Osteoblast (primary cell): ENCODE data around the gene PRMT3. TPM values are rescaled to one million over a fixed set of nuclear protein-coding genes. Genes with fewer than 3 reads are reported as not detected.

Experiments used
- DNase-seq: peaks from one replicate; pipeline ENCODE4 v3.0.0; 2011; ENCODE audit warnings: low spot score, mixed read lengths; ENCODE audit not compliant: insufficient read length; ENCODE audit errors: missing footprints
- H2AFZ ChIP-seq: 2 replicates; pipeline ENCODE4 v1.6.0; 2011; ENCODE audit warnings: mild to moderate bottlenecking, low read length
- H3K27ac ChIP-seq: 2 replicates; pipeline ENCODE4 v1.5.1; 2011; ENCODE audit warnings: mild to moderate bottlenecking, low read depth, low read length, moderate library complexity
- H3K27me3 ChIP-seq: 2 replicates; pipeline ENCODE4 v1.6.0; 2012; ENCODE audit warnings: mild to moderate bottlenecking, control low read depth, inconsistent platforms, low read length, moderate library complexity; ENCODE audit not compliant: insufficient read depth
- H3K36me3 ChIP-seq: 2 replicates; pipeline ENCODE4 v1.5.1; 2011; ENCODE audit warnings: mild to moderate bottlenecking, low read length, control low read depth, moderate library complexity; ENCODE audit not compliant: insufficient read depth
- H3K4me1 ChIP-seq: 2 replicates; pipeline ENCODE4 v1.5.1; 2011; ENCODE audit warnings: mild to moderate bottlenecking, low read length, control low read depth, moderate library complexity; ENCODE audit not compliant: insufficient read depth
- H3K4me2 ChIP-seq: 2 replicates; pipeline ENCODE4 v1.6.0; 2011; ENCODE audit warnings: mild to moderate bottlenecking, low read length; ENCODE audit not compliant: insufficient read depth
- H3K4me3 ChIP-seq: fragments of 200-600 bp; sonication (generic); 3 replicates; pipeline ENCODE4 v1.5.1; 2012; ENCODE audit warnings: mild to moderate bottlenecking, low read length, inconsistent platforms; ENCODE audit not compliant: insufficient read depth
- H3K79me2 ChIP-seq: 2 replicates; pipeline ENCODE4 v1.6.0; 2012; ENCODE audit warnings: mild to moderate bottlenecking, low read length, control low read depth, inconsistent platforms; ENCODE audit not compliant: insufficient read depth
- H3K9me3 ChIP-seq: 2 replicates; pipeline ENCODE4 v1.5.1; 2011; ENCODE audit warnings: low read depth, low read length, control low read depth
- H4K20me1 ChIP-seq: 2 replicates; pipeline ENCODE4 v1.6.0; 2012; ENCODE audit warnings: mild to moderate bottlenecking, low read length, control low read depth; ENCODE audit not compliant: insufficient read depth
- CTCF ChIP-seq: IDR thresholded peaks from 2 replicates; pipeline ENCODE4 v1.5.1; 2011; ENCODE audit warnings: mild to moderate bottlenecking, low read depth, low read length, moderate library complexity; ENCODE audit errors: extremely low read depth
- total RNA-seq: library from RNA; depleted of rRNA; stranded (reverse); fragments of >200 nt; gene quantifications from 2 replicates; pipeline ENCODE4 v1.2.3, GENCODE V29; 2012

Gene PRMT3
- total RNA-seq, 1 donor = 20.6 TPM

- no peaks in the 10 kb centered on the region for H4K20me1 ChIP-seq
- H2AFZ ChIP-seq = no peak overlapping the region
- H3K27me3 ChIP-seq = no peaks in the 10 kb centered on the region
- DNase-seq = no peak
- H3K4me3 ChIP-seq = no peak overlapping the region
- TF ChIP-seq CTCF = no peak
- no peaks in the 10 kb centered on the region for H3K36me3 ChIP-seq
- H3K4me2 ChIP-seq = no peak overlapping the region
- H3K27ac ChIP-seq = no peak overlapping the region
- no peaks in the 10 kb centered on the region for H3K79me2 ChIP-seq
- no peaks in the 10 kb centered on the region for H3K9me3 ChIP-seq
- H3K4me1 ChIP-seq = no peaks in the 10 kb centered on the region
Observed at GRCh38 chr11:20501252-20501651, 113.7 kb downstream of the PRMT3 start.

DNA sequence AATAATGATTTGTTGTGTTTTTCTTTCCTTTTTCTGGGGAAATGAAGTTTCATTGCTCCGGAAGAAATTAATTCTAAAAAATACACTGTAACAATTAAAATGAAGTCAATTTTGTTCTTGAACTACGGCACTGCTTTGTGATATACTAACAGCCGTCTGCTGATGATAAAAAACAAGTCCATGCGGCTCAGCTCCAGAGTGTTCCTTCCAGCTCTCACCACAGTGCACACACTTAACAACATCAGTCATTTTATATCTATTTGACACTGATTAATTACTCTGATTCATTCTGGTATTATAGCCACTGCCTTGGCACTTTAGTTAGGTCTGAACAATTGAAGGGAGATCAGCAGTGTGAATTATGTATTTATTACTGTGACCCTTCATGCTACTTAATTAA is 114.5 kb downstream of the PRMT3 start:
- Histone ChIP-seq H3K4me1 (no peaks in the 10 kb centered on the region), H3K4me3 (no peak overlapping the region), H3K27ac (no peak overlapping the region), H3K9me3 (no peaks in the 10 kb centered on the region), H3K4me2 (no peak overlapping the region), H4K20me1 (no peaks in the 10 kb centered on the region), H2AFZ (no peak overlapping the region), H3K27me3 (no peaks in the 10 kb centered on the region), H3K36me3 (no peaks in the 10 kb centered on the region), H3K79me2 (no peaks in the 10 kb centered on the region)
- DNase-seq = no peak
- no peak for TF ChIP-seq CTCF

- H4K20me1 ChIP-seq = no peaks in the 10 kb centered on the region
- H2AFZ ChIP-seq = no peak overlapping the region
- H3K4me3 ChIP-seq = no peak overlapping the region
- no peaks in the 10 kb centered on the region for H3K36me3 ChIP-seq
- no peaks in the 10 kb centered on the region for H3K9me3 ChIP-seq
- no peak overlapping the region for H3K4me2 ChIP-seq
- H3K27ac ChIP-seq = no peak overlapping the region
- H3K4me1 ChIP-seq = no peaks in the 10 kb centered on the region
- DNase-seq = no peak
- no peaks in the 10 kb centered on the region for H3K27me3 ChIP-seq
- H3K79me2 ChIP-seq = no peaks in the 10 kb centered on the region
- TF ChIP-seq CTCF = no peak
Observed at GRCh38 chr11:20511982-20512381, 124.5 kb downstream of the PRMT3 start.

GRCh38 chr11:20512869-20513268 is 125.4 kb downstream of the PRMT3 start:
- TF ChIP-seq CTCF = no peak

More at GRCh38 chr11:20512869-20513268, 125.4 kb downstream of the PRMT3 start:
- no peak for DNase-seq
- Histone ChIP-seq H3K27ac (no peak overlapping the region), H3K79me2 (no peaks in the 10 kb centered on the region), H3K4me1 (no peaks in the 10 kb centered on the region), H3K27me3 (no peaks in the 10 kb centered on the region), H3K4me3 (no peak overlapping the region), H2AFZ (no peak overlapping the region), H3K36me3 (no peaks in the 10 kb centered on the region), H3K4me2 (no peak overlapping the region), H4K20me1 (no peaks in the 10 kb centered on the region), H3K9me3 (no peaks in the 10 kb centered on the region)
